Endodermal cell (in vitro differentiated cells): ENCODE results near the gene OR10T2. TPM values are rescaled to one million over a fixed set of nuclear protein-coding genes. Genes with fewer than 3 reads are reported as not detected.

ENCODE experiments used
- DNase-seq: peaks from one replicate; pipeline ENCODE4 v3.0.0-alpha.2; 2017
- H3K27ac ChIP-seq: 2 replicates; pipeline ENCODE4 v1.5.1; 2013; ENCODE audit warnings: mild to moderate bottlenecking, low read depth, low read length, moderate library complexity
- H3K27me3 ChIP-seq: 2 replicates; pipeline ENCODE4 v1.6.1; 2013; ENCODE audit warnings: mild to moderate bottlenecking, low read length, moderate library complexity; ENCODE audit not compliant: insufficient read depth, control insufficient read depth, poor library complexity, severe bottlenecking
- H3K36me3 ChIP-seq: 2 replicates; pipeline ENCODE4 v1.7.0; 2013; ENCODE audit warnings: mild to moderate bottlenecking, low read length, moderate library complexity; ENCODE audit not compliant: control insufficient read depth, insufficient read depth
- H3K4me1 ChIP-seq: one replicate; pipeline ENCODE4 v1.7.0; 2013; ENCODE audit warnings: low read length; ENCODE audit not compliant: control insufficient read depth, insufficient read depth
- H3K4me3 ChIP-seq: 2 replicates; pipeline ENCODE4 v1.5.1; 2013; ENCODE audit warnings: mild to moderate bottlenecking, low read length, moderate library complexity
- H3K9ac ChIP-seq: 2 replicates; pipeline ENCODE4 v1.6.1; 2013; ENCODE audit warnings: mild to moderate bottlenecking, low read length, moderate library complexity; ENCODE audit not compliant: poor library complexity, severe bottlenecking; ENCODE audit errors: extremely low read depth
- H3K9me3 ChIP-seq: 2 replicates; pipeline ENCODE4 v1.6.1; 2013; ENCODE audit warnings: mild to moderate bottlenecking, low read length, moderate library complexity; ENCODE audit not compliant: control insufficient read depth
- H3K27ac Mint-ChIP-seq: 2 replicates; pipeline ENCODE4 v1.8.0; 2020; ENCODE audit warnings: mixed read lengths
- H3K27me3 Mint-ChIP-seq: 2 replicates; pipeline ENCODE4 v1.8.0; 2021; ENCODE audit warnings: mild to moderate bottlenecking, mixed read lengths; ENCODE audit not compliant: insufficient read depth
- H3K36me3 Mint-ChIP-seq: 2 replicates; pipeline ENCODE4 v1.8.0; 2020; ENCODE audit warnings: low read depth, mixed read lengths
- H3K4me1 Mint-ChIP-seq: 2 replicates; pipeline ENCODE4 v1.8.0; 2020; ENCODE audit warnings: mixed read lengths
- H3K4me3 Mint-ChIP-seq: 2 replicates; pipeline ENCODE4 v1.8.0; 2020; ENCODE audit warnings: mild to moderate bottlenecking, moderate library complexity, mixed read lengths
- H3K9me3 Mint-ChIP-seq: 2 replicates; pipeline ENCODE4 v1.8.0; 2020; ENCODE audit warnings: mild to moderate bottlenecking, mixed read lengths
- WGBS, 2 experiments: methylation state at CpG; one replicate each; pipeline versions ENCODE4 v1.1.5 to v1.1.7; 2013; ENCODE audit warnings: missing lambda C conversion rate in 2 of 2, mixed read lengths in 1 of 2; ENCODE audit not compliant: insufficient coverage in 1 of 2, insufficient read length in 1 of 2; 5-methylcytosine and 5-hydroxymethylcytosine counted together
- total RNA-seq, 2 donors: library from RNA; stranded (reverse); fragmentation: NEBNext Ultra II Directional in 1 of 2; extraction: Animal tissue kit (Norgen Biotek cat#: 25700) in 1 of 2; gene quantifications; 2 replicates in 1 of 2; 3 replicates in 1 of 2; pipeline ENCODE4 v1.2.1, GENCODE V29; 2021
- TF ChIP-seq, protein P1 (sequence below): fragments of 200-600 bp; sonication (generic); conservative IDR thresholded peaks from 2 replicates; pipeline ENCODE4 v1.5.0; 2021; ENCODE audit warnings: antibody characterized with exemption, mild to moderate bottlenecking

Gene OR10T2
- total RNA-seq, 2 donors from 2014 or later = not detected

DNA sequence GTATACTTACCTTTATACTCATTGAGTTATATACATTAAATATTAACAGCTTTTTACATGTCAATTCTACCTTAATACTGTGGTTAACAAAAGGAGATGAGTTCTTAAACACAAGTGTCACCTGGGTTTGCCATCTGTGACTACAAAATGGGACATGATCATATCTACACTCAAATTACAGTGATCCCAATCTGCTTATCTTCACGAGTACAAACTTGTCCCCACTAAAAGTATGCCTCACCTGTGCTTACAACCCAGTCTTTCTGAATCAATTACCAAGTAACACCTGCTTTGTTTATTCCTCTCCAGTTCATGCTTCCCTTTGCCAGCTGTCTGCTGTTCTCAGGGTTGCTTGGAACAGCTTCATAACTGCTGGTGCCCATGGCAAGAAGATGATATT, 36.8 kb downstream of the OR10T2 start:
- no peaks in the 10 kb centered on the region for H3K27me3 ChIP-seq
- no peak overlapping the region for H3K27ac ChIP-seq
- H3K9me3 Mint-ChIP-seq = no peaks in the 10 kb centered on the region
- H3K9ac ChIP-seq = no peak overlapping the region
- no peak for DNase-seq
- H3K27me3 Mint-ChIP-seq = no peaks in the 10 kb centered on the region
- H3K4me1 ChIP-seq = no peaks in the 10 kb centered on the region
- H3K4me3 Mint-ChIP-seq = no peak overlapping the region
- no peaks in the 10 kb centered on the region for H3K36me3 Mint-ChIP-seq
- no peak overlapping the region for H3K4me3 ChIP-seq
- TF ChIP-seq, protein P1, sequence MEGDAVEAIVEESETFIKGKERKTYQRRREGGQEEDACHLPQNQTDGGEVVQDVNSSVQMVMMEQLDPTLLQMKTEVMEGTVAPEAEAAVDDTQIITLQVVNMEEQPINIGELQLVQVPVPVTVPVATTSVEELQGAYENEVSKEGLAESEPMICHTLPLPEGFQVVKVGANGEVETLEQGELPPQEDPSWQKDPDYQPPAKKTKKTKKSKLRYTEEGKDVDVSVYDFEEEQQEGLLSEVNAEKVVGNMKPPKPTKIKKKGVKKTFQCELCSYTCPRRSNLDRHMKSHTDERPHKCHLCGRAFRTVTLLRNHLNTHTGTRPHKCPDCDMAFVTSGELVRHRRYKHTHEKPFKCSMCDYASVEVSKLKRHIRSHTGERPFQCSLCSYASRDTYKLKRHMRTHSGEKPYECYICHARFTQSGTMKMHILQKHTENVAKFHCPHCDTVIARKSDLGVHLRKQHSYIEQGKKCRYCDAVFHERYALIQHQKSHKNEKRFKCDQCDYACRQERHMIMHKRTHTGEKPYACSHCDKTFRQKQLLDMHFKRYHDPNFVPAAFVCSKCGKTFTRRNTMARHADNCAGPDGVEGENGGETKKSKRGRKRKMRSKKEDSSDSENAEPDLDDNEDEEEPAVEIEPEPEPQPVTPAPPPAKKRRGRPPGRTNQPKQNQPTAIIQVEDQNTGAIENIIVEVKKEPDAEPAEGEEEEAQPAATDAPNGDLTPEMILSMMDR = no peak
- 80 to 100% methylated on average over 1 of the region's 1 CpG for WGBS, 2 experiments
- H3K4me1 Mint-ChIP-seq = no peaks in the 10 kb centered on the region
- no peaks in the 10 kb centered on the region for H3K36me3 ChIP-seq
- H3K9me3 ChIP-seq = no peaks in the 10 kb centered on the region
- H3K27ac Mint-ChIP-seq = no peak overlapping the region

DNA sequence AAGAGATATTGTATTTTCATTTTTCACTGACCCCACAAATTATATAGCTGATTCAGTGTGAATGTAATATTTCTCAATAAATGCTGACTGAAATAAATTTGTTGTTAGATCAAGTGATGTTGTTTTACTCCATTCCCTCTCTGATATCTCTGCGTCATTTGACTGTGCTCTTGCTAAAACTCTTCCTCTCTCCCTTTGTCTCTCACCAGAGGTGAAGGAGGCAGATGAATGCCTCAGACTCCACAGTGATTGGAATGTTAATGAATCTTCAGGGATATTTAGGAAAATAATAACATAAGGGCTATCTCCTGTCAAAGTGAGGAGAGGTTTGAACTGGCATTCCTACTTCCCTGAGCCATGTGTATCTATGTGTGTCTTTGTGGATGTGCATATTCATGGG, 41.8 kb downstream of the OR10T2 start:
- Mint-ChIP-seq H3K4me3 (no peak overlapping the region), H3K36me3 (no peaks in the 10 kb centered on the region), H3K27me3 (no peaks in the 10 kb centered on the region), H3K9me3 (no peaks in the 10 kb centered on the region), H3K4me1 (no peaks in the 10 kb centered on the region), H3K27ac (no peak overlapping the region)
- WGBS, 2 experiments = 100% methylated on average over 1 of the region's 1 CpG; no CpG with 5 or more reads in 1 of the 2 experiments
- DNase-seq = no peak
- Histone ChIP-seq H3K9ac (no peak overlapping the region), H3K9me3 (no peaks in the 10 kb centered on the region), H3K36me3 (no peaks in the 10 kb centered on the region), H3K4me3 (no peak overlapping the region), H3K4me1 (no peaks in the 10 kb centered on the region), H3K27ac (no peak overlapping the region), H3K27me3 (no peaks in the 10 kb centered on the region)
- TF ChIP-seq, protein P1 = no peak

DNA sequence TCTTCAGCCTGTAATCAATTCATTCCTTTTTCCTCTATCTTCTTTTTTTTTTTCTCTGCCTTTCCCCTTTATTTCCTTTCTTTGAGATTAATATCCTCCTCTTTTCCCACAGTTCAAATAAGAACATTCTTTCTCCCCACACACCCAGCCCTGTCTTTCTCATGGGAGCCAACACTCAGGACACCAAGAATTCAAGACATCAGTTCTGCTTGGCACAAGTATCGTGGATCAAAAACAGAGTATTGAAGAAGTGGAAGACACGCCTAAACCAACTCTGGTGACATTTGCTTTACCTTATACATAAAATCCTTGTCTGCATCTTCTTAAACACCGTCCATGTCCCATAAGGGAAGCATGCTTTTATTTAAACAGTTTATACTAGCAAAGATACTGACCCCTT, 42.6 kb downstream of the OR10T2 start:
- no peaks in the 10 kb centered on the region for H3K36me3 Mint-ChIP-seq
- TF ChIP-seq, protein P1 = no peak
- no peaks in the 10 kb centered on the region for H3K36me3 ChIP-seq
- no peak overlapping the region for H3K27ac ChIP-seq
- no peaks in the 10 kb centered on the region for H3K27me3 ChIP-seq
- H3K9me3 Mint-ChIP-seq = no peaks in the 10 kb centered on the region
- no peak overlapping the region for H3K27ac Mint-ChIP-seq
- no peak overlapping the region for H3K9ac ChIP-seq
- no peak for DNase-seq
- no peak overlapping the region for H3K4me3 ChIP-seq
- no peak overlapping the region for H3K4me3 Mint-ChIP-seq
- H3K4me1 ChIP-seq = no peaks in the 10 kb centered on the region
- WGBS, 2 experiments = 86 to 100% methylated on average over 2 to 3 of the region's 3 CpGs
- no peaks in the 10 kb centered on the region for H3K4me1 Mint-ChIP-seq
- H3K27me3 Mint-ChIP-seq = no peaks in the 10 kb centered on the region
- H3K9me3 ChIP-seq = no peaks in the 10 kb centered on the region
